Measurements from ENCODE around the gene FTCD. TPM values are rescaled to one million over a fixed set of nuclear protein-coding genes. Genes with fewer than 3 reads are reported as not detected.

Gene FTCD
- total RNA-seq, 1 donor from 2014 or later, result 0.33 TPM

GRCh38 chr21:46096596-46097335 lies 58.6 kb downstream of the FTCD start:
- no peaks in the 10 kb centered on the region for H3K36me3 ChIP-seq (ENCODE audit: control insufficient read depth, insufficient read depth, low read length)
- DNase-seq (ENCODE audit: low read depth), result no peak
- no peak for TF ChIP-seq CTCF (IDR thresholded peaks at IDR 0.05; ENCODE audit: insufficient read depth, low read length, poor library complexity, severe bottlenecking)
- peaks cover 9% of the 10 kb centered on the region for H3K27me3 ChIP-seq (ENCODE audit: control insufficient read depth, insufficient read depth, low read length)
- no peak overlapping the region for H3K4me3 ChIP-seq (ENCODE audit: low read depth, low read length)

- no peaks in the 10 kb centered on the region for H3K36me3 ChIP-seq (ENCODE audit: control insufficient read depth, insufficient read depth, low read length)
- peaks cover 9% of the 10 kb centered on the region for H3K27me3 ChIP-seq (ENCODE audit: control insufficient read depth, insufficient read depth, low read length)
- TF ChIP-seq CTCF (IDR thresholded peaks at IDR 0.05; ENCODE audit: insufficient read depth, low read length, poor library complexity, severe bottlenecking), result no peak
- H3K4me3 ChIP-seq (ENCODE audit: low read depth, low read length), result no peak overlapping the region
- DNase-seq (ENCODE audit: low read depth), result no peak
Observed at GRCh38 chr21:46095814-46096595, 59.4 kb downstream of the FTCD start.

- Histone ChIP-seq H3K27me3 (ENCODE audit: control insufficient read depth, insufficient read depth, low read length) (peaks cover 9% of the 10 kb centered on the region), H3K36me3 (ENCODE audit: control insufficient read depth, insufficient read depth, low read length) (no peaks in the 10 kb centered on the region), H3K4me3 (ENCODE audit: low read depth, low read length) (no peak overlapping the region)
- no peak for TF ChIP-seq CTCF (IDR thresholded peaks at IDR 0.05; ENCODE audit: insufficient read depth, low read length, poor library complexity, severe bottlenecking)
- no peak for DNase-seq (ENCODE audit: low read depth)
Observed at GRCh38 chr21:46095083-46095719, 60.2 kb downstream of the FTCD start.

- Histone ChIP-seq H3K27me3 (ENCODE audit: control insufficient read depth, insufficient read depth, low read length) (peaks cover 9% of the 10 kb centered on the region), H3K4me3 (ENCODE audit: low read depth, low read length) (no peak overlapping the region), H3K36me3 (ENCODE audit: control insufficient read depth, insufficient read depth, low read length) (no peaks in the 10 kb centered on the region)
- no peak for DNase-seq (ENCODE audit: low read depth)
- TF ChIP-seq CTCF (IDR thresholded peaks at IDR 0.05; ENCODE audit: insufficient read depth, low read length, poor library complexity, severe bottlenecking), result no peak
Observed at GRCh38 chr21:46094401-46095082, 60.8 kb downstream of the FTCD start.

GRCh38 chr21:46093668-46094400 lies 61.5 kb downstream of the FTCD start:
- TF ChIP-seq CTCF (IDR thresholded peaks at IDR 0.05; ENCODE audit: insufficient read depth, low read length, poor library complexity, severe bottlenecking), result no peak

More at GRCh38 chr21:46093668-46094400, 61.5 kb downstream of the FTCD start:
- H3K36me3 ChIP-seq (ENCODE audit: control insufficient read depth, insufficient read depth, low read length), result no peaks in the 10 kb centered on the region
- no peak for DNase-seq (ENCODE audit: low read depth)
- H3K27me3 ChIP-seq (ENCODE audit: control insufficient read depth, insufficient read depth, low read length), result peaks cover 5% of the 10 kb centered on the region
- H3K4me3 ChIP-seq (ENCODE audit: low read depth, low read length), result no peak overlapping the region
